Measurements from ENCODE around the gene CDK5R2. TPM values are rescaled to one million over a fixed set of nuclear protein-coding genes. Genes with fewer than 3 reads are reported as not detected.

CDK5R2 gene
- total RNA-seq, 1 experiment from 2014 or later: 0.44 TPM

GRCh38 chr2:218960309-218961165, 1.1 kb downstream of the CDK5R2 start:
- CTCF ChIA-PET: no interaction called here
- H4K20me1 ChIP-seq (ENCODE audit: insufficient read depth): no peaks in the 10 kb centered on the region
- H3K9me2 ChIP-seq (ENCODE audit: insufficient read depth): no peaks in the 10 kb centered on the region
- H3K4me3 ChIP-seq (replicated peaks in 1 of 2; ENCODE audit: low read depth in 1 of 2, low read length in 2 of 2): no peak overlapping the region
- no peaks in the 10 kb centered on the region for H3K36me3 ChIP-seq (ENCODE audit: control insufficient read depth in 1 of 2, insufficient read depth in 2 of 2, low read length in 2 of 2)
- H3K27ac ChIP-seq (ENCODE audit: low read depth, low read length): no peak overlapping the region; the same call in 1 of the 2 replicates
- no peak overlapping the region for H2AFZ ChIP-seq (ENCODE audit: low read depth, low read length, poor library complexity, severe bottlenecking)
- TF ChIP-seq SP1 (IDR thresholded peaks at IDR 0.05; ENCODE audit: low read depth) (no peak), SRF (IDR thresholded peaks at IDR 0.05; ENCODE audit: low read depth) (no peak), YY1 (IDR thresholded peaks at IDR 0.05; ENCODE audit: extremely low read depth, insufficient replicate concordance, low read depth, low read length) (no peak), EZH2phosphoT487 (IDR thresholded peaks at IDR 0.05; ENCODE audit: borderline replicate concordance) (no peak), SIN3A (IDR thresholded peaks at IDR 0.05; ENCODE audit: low read depth) (no peak), POLR2A (IDR thresholded peaks at IDR 0.05; ENCODE audit: borderline replicate concordance, extremely low read depth, insufficient read depth, insufficient read length) (no peak), FOSL1 (IDR thresholded peaks at IDR 0.05; ENCODE audit: low read depth) (no peak), ZNF274 (IDR thresholded peaks at IDR 0.05; ENCODE audit: low read depth, low read length) (no peak), JUND (IDR thresholded peaks at IDR 0.05) (no peak), EGR1 (IDR thresholded peaks at IDR 0.05; ENCODE audit: low read depth) (no peak), RAD21 (IDR thresholded peaks at IDR 0.05; ENCODE audit: low read depth) (no peak)
- TF ChIP-seq, protein P1, sequence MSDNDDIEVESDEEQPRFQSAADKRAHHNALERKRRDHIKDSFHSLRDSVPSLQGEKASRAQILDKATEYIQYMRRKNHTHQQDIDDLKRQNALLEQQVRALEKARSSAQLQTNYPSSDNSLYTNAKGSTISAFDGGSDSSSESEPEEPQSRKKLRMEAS (IDR thresholded peaks at IDR 0.05): no peak
- TF ChIP-seq, protein P2, sequence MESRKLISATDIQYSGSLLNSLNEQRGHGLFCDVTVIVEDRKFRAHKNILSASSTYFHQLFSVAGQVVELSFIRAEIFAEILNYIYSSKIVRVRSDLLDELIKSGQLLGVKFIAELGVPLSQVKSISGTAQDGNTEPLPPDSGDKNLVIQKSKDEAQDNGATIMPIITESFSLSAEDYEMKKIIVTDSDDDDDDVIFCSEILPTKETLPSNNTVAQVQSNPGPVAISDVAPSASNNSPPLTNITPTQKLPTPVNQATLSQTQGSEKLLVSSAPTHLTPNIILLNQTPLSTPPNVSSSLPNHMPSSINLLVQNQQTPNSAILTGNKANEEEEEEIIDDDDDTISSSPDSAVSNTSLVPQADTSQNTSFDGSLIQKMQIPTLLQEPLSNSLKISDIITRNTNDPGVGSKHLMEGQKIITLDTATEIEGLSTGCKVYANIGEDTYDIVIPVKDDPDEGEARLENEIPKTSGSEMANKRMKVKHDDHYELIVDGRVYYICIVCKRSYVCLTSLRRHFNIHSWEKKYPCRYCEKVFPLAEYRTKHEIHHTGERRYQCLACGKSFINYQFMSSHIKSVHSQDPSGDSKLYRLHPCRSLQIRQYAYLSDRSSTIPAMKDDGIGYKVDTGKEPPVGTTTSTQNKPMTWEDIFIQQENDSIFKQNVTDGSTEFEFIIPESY (IDR thresholded peaks at IDR 0.05; ENCODE audit: extremely low read depth, insufficient replicate concordance, low read length): no peak
- ATAC-seq: no peak
- H3K9ac ChIP-seq (ENCODE audit: low read length): no peak overlapping the region
- POLR2A ChIA-PET: no interaction called here
- peaks cover 10% of the 10 kb centered on the region; the same call in 1 of the 2 replicates for H3K27me3 ChIP-seq (ENCODE audit: insufficient read depth, low read length)
- peaks cover 0 to 31% of the 10 kb centered on the region in 2 experiments; a peak in 2 of 4 replicates for H3K4me1 ChIP-seq (ENCODE audit: control insufficient read depth in 1 of 2, insufficient read depth in 2 of 2, low read length in 2 of 2)
- no TSS peak for BruUV-seq (replicated peaks)
- RAD21 ChIA-PET (ENCODE audit: low non-redundant PET in 1 of 2, low total read pairs in 2 of 2, uncharacterized antibody in 2 of 2, unreplicated experiment in 2 of 2): no interaction called here
- H3K4me2 ChIP-seq (ENCODE audit: low read length): no peak overlapping the region
- H3K79me2 ChIP-seq (ENCODE audit: insufficient read depth, low read length): no peaks in the 10 kb centered on the region
- no peak for DNase-seq (ENCODE audit: low read depth, low spot score)
- intact Hi-C loops (cut with micrococcal nuclease): no loop called here
- no peaks in the 10 kb centered on the region for H3K9me3 ChIP-seq (ENCODE audit: control insufficient read depth in 1 of 2, insufficient read depth in 1 of 2, low read depth in 1 of 2, low read length in 2 of 2)

Measured in HCT116 (cell line).